Measurements from ENCODE around the gene KRTAP19-3.
A peak's percentile ranks its signal among the peaks of the same experiment; 100 is the strongest.

- TF ChIP-seq CTCF (conservative IDR thresholded peaks at IDR 0.05; ENCODE audit: low read depth, low read length) (peak; percentile 79), EZH2phosphoT487 (IDR thresholded peaks at IDR 0.05; ENCODE audit: borderline replicate concordance, low read length) (no peak), EZH2 (IDR thresholded peaks at IDR 0.05; ENCODE audit: low read length, unreplicated experiment) (no peak)
Measured at GRCh38 chr21:30463713-30464112, 28.1 kb downstream of the KRTAP19-3 start.
